Keratinocyte (primary cell): ENCODE results near the gene CBX8. TPM values are rescaled to one million over a fixed set of nuclear protein-coding genes. Genes with fewer than 3 reads are reported as not detected.

Experiments
- DNase-seq: peaks from one replicate; pipeline ENCODE4 v3.0.0-alpha.2; 2011; ENCODE audit warnings: low read depth, missing footprints, low spot score
- FAIRE-seq: peaks from 2 replicates; lab custom pipeline; 2011; peaks lifted over from hg19 to GRCh38; lab: Jason Lieb, UNC
- H2AFZ ChIP-seq: 2 replicates; pipeline ENCODE4 v1.6.0; 2012; ENCODE audit warnings: low read length, control low read depth, inconsistent platforms; ENCODE audit not compliant: control insufficient read depth
- H3K27ac ChIP-seq: 2 replicates; pipeline ENCODE4 v1.5.1; 2011; ENCODE audit warnings: low read length; ENCODE audit not compliant: control insufficient read depth, insufficient read depth
- H3K27me3 ChIP-seq: 3 replicates; pipeline ENCODE4 v1.6.0; 2011; ENCODE audit warnings: low read length; ENCODE audit not compliant: control insufficient read depth, insufficient read depth; ENCODE audit errors: extremely low read depth
- H3K36me3 ChIP-seq, 2 experiments: 2 replicates in 1 of 2; 3 replicates in 1 of 2; pipeline ENCODE4 v1.5.1; 2011; ENCODE audit warnings: low read length in 2 of 2, mild to moderate bottlenecking in 1 of 2; ENCODE audit not compliant: control insufficient read depth in 2 of 2, insufficient read depth in 2 of 2; ENCODE audit errors: extremely low read depth in 1 of 2
- H3K4me1 ChIP-seq: 3 replicates; pipeline ENCODE4 v1.5.1; 2011; ENCODE audit warnings: low read length; ENCODE audit not compliant: control insufficient read depth, insufficient read depth; ENCODE audit errors: extremely low read depth
- H3K4me2 ChIP-seq: 3 replicates; pipeline ENCODE4 v1.6.0; 2011; ENCODE audit warnings: low read depth, low read length; ENCODE audit not compliant: control insufficient read depth, insufficient read depth; ENCODE audit errors: extremely low read depth
- H3K4me3 ChIP-seq, 3 experiments: fragments of 200-600 bp in 1 of 3; sonication (generic) in 1 of 3; 2 replicates in 2 of 3; 3 replicates in 1 of 3; pipeline ENCODE4 v1.5.1; 2011 to 2016; ENCODE audit warnings: low read length in 3 of 3, mild to moderate bottlenecking in 3 of 3, control low read depth in 2 of 3, inconsistent platforms in 1 of 3, low read depth in 1 of 3, mixed read lengths in 1 of 3, mixed run types in 1 of 3, moderate library complexity in 1 of 3; ENCODE audit not compliant: control insufficient read depth in 2 of 3, insufficient read depth in 2 of 3; ENCODE audit errors: extremely low read depth in 1 of 3
- H3K79me2 ChIP-seq: 2 replicates; pipeline ENCODE4 v1.6.0; 2012; ENCODE audit warnings: low read length; ENCODE audit not compliant: control insufficient read depth, insufficient read depth
- H3K9ac ChIP-seq: 3 replicates; pipeline ENCODE4 v1.6.0; 2011; ENCODE audit warnings: low read length; ENCODE audit not compliant: control insufficient read depth, insufficient read depth; ENCODE audit errors: extremely low read depth
- H3K9me1 ChIP-seq: 3 replicates; pipeline ENCODE4 v1.6.0; 2011; ENCODE audit warnings: low read length; ENCODE audit not compliant: control insufficient read depth, insufficient read depth; ENCODE audit errors: extremely low read depth
- H3K9me3 ChIP-seq: 2 replicates; pipeline ENCODE4 v1.5.1; 2012; ENCODE audit warnings: low read depth, low read length; ENCODE audit not compliant: control insufficient read depth
- H4K20me1 ChIP-seq: 3 replicates; pipeline ENCODE4 v1.6.0; 2011; ENCODE audit warnings: low read length; ENCODE audit not compliant: control insufficient read depth, insufficient read depth; ENCODE audit errors: extremely low read depth
- EZH2 ChIP-seq: IDR thresholded peaks from one replicate; pipeline ENCODE4 v1.6.1; 2012; ENCODE audit warnings: inconsistent platforms, mild to moderate bottlenecking, low read length, moderate library complexity
- dilution Hi-C: fragments of 300-500 bp; cut with MboI; formaldehyde crosslinking; loops from one replicate; pipeline ENCODE4 v1.7.0; 2020; ENCODE audit warnings: low sequenced_read_pairs; ENCODE audit not compliant: extremely low pct_ligation_motif_present
- polyA plus RNA-seq, 5 experiments: library from polyadenylated mRNA; depleted of rRNA in 3 of 5; stranded (reverse) in 3 of 5; stranded (forward) in 1 of 5; unstranded in 1 of 5; fragments of >200 nt; gene quantifications; 1 replicate in 1 of 5; 2 replicates in 3 of 5; 3 replicates in 1 of 5; pipeline versions ENCODE4 v1.2.1 to v1.2.3, GENCODE V29; 2011 to 2012; ENCODE audit warnings: missing spikeins in 2 of 5, low read depth in 1 of 5, low replicate concordance in 1 of 5
- TF ChIP-seq, protein P1 (sequence below), 3 experiments: IDR thresholded peaks in 1 of 3; conservative IDR thresholded peaks in 1 of 3; optimal IDR thresholded peaks in 1 of 3; 2 replicates in 2 of 3; 3 replicates in 1 of 3; pipeline versions ENCODE3 to v1.5.1; 2011; ENCODE audit warnings: low read length in 3 of 3, mild to moderate bottlenecking in 3 of 3, moderate library complexity in 2 of 3, control low read depth in 1 of 3, inconsistent platforms in 1 of 3; ENCODE audit not compliant: insufficient read depth in 2 of 3; ENCODE audit errors: extremely low read depth in 1 of 3

CBX8 gene
- polyA plus RNA-seq, 1 donor (not counting 4 experiments of a cell fraction or from before 2014, with no cell fraction given): 0.49 TPM

DNA sequence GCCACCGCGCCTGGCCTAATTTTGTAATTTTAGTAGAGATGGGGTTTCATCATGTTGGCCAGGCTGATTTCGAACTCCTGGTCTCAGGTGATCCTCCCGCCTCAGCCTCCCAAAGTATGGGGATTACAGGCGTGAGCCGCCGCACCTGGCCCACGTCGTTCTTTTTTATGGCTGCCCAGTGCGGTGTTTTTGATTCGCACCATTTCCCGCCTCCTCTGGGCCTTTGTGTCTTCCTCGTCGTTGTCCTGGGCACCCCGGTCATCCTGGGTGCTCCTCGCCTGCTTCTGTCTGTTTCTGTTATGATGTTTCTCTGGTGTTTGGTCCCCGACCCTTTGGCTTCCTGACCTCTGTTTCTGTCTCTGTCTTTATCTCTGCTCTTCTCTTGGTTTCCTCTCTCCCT is 27.4 kb upstream of the CBX8 start:
- DNase-seq: no peak
- H3K4me1 ChIP-seq: no peaks in the 10 kb centered on the region
- no peaks in the 10 kb centered on the region for H3K9me3 ChIP-seq
- no peak overlapping the region for H3K27ac ChIP-seq
- H3K36me3 ChIP-seq: no peaks in the 10 kb centered on the region
- no peaks in the 10 kb centered on the region for H3K9me1 ChIP-seq
- no peak overlapping the region for H3K9ac ChIP-seq
- dilution Hi-C loops: no loop called here
- H3K79me2 ChIP-seq: no peaks in the 10 kb centered on the region
- H3K27me3 ChIP-seq: peaks cover 17% of the 10 kb centered on the region
- H3K4me3 ChIP-seq: no peak overlapping the region
- H3K4me2 ChIP-seq: no peak overlapping the region
- TF ChIP-seq, protein P1, sequence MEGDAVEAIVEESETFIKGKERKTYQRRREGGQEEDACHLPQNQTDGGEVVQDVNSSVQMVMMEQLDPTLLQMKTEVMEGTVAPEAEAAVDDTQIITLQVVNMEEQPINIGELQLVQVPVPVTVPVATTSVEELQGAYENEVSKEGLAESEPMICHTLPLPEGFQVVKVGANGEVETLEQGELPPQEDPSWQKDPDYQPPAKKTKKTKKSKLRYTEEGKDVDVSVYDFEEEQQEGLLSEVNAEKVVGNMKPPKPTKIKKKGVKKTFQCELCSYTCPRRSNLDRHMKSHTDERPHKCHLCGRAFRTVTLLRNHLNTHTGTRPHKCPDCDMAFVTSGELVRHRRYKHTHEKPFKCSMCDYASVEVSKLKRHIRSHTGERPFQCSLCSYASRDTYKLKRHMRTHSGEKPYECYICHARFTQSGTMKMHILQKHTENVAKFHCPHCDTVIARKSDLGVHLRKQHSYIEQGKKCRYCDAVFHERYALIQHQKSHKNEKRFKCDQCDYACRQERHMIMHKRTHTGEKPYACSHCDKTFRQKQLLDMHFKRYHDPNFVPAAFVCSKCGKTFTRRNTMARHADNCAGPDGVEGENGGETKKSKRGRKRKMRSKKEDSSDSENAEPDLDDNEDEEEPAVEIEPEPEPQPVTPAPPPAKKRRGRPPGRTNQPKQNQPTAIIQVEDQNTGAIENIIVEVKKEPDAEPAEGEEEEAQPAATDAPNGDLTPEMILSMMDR (optimal IDR thresholded peaks at IDR 0.05 in 1 of 3, IDR thresholded peaks at IDR 0.05 in 1 of 3, conservative IDR thresholded peaks at IDR 0.05 in 1 of 3; ENCODE audit: extremely low read depth in 1 of 3, insufficient read depth in 2 of 3, low read length in 3 of 3): no peak
- no peak for TF ChIP-seq EZH2
- no peak for FAIRE-seq
- H2AFZ ChIP-seq: no peak overlapping the region
- H4K20me1 ChIP-seq: no peaks in the 10 kb centered on the region

GRCh38 chr17:79822583-79823124 is 25.8 kb upstream of the CBX8 start:
- DNase-seq: no peak
- H2AFZ ChIP-seq: no peak overlapping the region
- no peak overlapping the region for H3K9ac ChIP-seq
- H3K4me2 ChIP-seq: no peak overlapping the region
- H3K79me2 ChIP-seq: no peaks in the 10 kb centered on the region
- H3K27ac ChIP-seq: no peak overlapping the region
- H4K20me1 ChIP-seq: no peaks in the 10 kb centered on the region
- dilution Hi-C loops: no loop called here
- TF ChIP-seq, protein P1 (optimal IDR thresholded peaks at IDR 0.05 in 1 of 3, IDR thresholded peaks at IDR 0.05 in 1 of 3, conservative IDR thresholded peaks at IDR 0.05 in 1 of 3; ENCODE audit: extremely low read depth in 1 of 3, insufficient read depth in 2 of 3, low read length in 3 of 3): no peak
- TF ChIP-seq EZH2: no peak
- H3K4me1 ChIP-seq: no peaks in the 10 kb centered on the region
- FAIRE-seq: no peak
- H3K36me3 ChIP-seq: no peaks in the 10 kb centered on the region
- H3K27me3 ChIP-seq: peaks cover 33% of the 10 kb centered on the region
- no peaks in the 10 kb centered on the region for H3K9me1 ChIP-seq
- no peak overlapping the region for H3K4me3 ChIP-seq
- H3K9me3 ChIP-seq: no peaks in the 10 kb centered on the region
